SIG-M5 treated with dmso at 0.1 percent for 504 hours (cell line): ENCODE data around the gene TRHDE.

Experiments used
- DNase-seq: peaks from one replicate; lab custom pipeline; 2025; ENCODE audit not compliant: unreplicated experiment; lab: John Stamatoyannopoulos, UW

Gene TRHDE

DNA sequence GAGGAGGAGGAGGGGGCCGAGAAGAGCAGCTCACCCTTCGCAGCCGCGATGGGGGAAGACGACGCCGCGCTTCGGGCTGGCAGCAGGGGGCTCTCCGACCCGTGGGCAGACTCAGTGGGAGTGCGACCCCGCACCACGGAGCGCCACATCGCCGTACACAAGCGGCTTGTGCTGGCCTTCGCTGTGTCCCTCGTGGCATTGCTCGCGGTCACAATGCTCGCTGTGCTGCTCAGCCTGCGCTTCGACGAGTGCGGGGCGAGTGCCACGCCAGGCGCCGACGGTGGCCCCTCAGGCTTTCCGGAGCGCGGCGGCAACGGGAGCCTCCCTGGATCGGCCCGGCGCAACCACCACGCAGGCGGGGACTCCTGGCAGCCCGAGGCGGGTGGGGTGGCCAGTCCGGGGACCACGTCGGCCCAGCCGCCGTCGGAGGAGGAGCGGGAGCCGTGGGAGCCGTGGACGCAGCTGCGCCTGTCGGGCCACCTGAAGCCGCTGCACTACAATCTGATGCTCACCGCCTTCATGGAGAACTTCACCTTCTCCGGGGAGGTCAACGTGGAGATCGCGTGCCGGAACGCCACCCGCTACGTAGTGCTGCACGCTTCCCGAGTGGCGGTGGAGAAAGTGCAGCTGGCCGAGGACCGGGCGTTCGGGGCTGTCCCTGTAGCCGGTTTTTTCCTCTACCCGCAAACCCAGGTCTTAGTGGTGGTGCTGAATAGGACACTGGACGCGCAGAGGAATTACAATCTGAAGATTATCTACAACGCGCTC, 745 bp downstream of the TRHDE start:
- no peak for DNase-seq

DNA sequence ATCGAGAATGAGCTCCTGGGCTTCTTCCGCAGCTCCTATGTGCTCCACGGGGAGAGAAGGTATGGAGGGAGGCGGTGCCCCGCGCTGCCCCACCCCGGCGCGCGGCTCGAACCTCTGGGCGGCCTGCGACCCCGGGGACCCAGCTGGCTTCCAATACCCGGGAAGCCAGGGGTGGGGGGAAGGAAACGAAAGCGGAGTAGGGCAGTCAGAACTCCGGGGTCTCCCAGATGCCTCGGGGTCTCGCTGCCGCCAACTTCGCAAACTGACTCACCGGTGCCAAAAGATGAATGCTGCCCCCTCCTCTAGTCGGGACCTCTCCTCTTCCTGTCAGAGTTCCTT, 1.3 kb downstream of the TRHDE start:
- no peak for DNase-seq

DNA sequence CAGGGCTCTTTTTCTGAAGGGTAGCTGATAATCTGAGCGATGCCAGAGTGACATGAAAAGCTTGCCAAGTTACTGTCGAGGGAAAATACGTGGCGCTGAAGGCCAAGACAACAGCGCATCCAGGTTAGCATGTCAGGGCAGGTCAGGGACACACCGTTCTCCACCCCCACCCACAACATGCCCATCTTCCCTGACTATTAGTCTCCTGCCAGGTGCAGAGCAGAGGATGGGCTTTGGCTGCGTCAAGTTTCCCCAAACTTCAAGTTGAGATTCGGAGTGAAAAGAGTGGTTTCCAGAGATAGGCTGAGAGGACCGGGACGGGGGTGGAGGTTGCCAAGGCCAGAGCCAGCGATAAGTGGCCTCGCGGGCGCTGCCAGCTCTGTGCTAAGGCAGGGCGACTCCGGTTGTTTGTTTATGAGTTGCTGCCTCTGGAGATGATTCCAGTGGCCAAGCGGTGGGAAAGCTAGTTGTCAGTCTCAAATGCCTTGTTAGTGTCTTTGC, 1.7 kb downstream of the TRHDE start:
- DNase-seq, result no peak

DNA sequence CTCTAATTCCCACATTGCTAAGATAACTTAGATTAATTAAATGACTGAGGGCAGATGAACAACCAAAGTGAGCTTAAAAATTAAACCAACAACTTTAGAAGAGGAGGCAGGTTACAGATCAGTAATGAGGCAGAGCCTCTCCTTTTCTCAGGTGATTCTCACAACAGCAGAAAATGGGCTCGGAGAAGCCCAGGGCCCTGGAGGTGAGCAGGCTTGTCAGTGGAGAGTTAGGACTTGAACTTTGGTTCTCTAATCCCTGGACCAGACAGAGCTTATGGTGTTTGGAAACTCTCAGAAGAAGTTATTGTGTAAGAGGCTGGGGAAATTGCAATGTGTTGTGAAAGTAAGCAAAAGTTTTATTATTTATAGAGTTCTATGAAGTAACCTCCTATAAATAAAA, 2.8 kb downstream of the TRHDE start:
- DNase-seq, result peak; percentile 34

DNA sequence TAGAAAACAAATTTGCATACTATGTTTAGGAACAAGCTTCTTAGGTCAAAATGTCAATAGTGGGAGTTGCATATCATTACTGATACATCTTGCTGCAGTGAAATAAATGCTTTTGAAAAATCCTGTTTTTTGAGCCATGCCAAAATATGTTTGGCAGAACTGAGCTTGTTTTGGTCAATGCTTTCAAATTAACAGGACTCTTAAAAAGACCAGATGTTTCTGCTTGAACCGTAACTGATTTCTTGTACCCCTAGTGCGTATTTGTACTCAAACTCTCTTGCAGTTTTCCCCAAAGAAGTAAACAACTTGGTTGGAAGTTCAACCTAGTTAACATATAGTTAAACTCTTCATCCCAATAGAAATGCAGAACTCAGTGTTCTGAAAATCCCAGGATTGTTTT, 3.4 kb downstream of the TRHDE start:
- no peak for DNase-seq

DNA sequence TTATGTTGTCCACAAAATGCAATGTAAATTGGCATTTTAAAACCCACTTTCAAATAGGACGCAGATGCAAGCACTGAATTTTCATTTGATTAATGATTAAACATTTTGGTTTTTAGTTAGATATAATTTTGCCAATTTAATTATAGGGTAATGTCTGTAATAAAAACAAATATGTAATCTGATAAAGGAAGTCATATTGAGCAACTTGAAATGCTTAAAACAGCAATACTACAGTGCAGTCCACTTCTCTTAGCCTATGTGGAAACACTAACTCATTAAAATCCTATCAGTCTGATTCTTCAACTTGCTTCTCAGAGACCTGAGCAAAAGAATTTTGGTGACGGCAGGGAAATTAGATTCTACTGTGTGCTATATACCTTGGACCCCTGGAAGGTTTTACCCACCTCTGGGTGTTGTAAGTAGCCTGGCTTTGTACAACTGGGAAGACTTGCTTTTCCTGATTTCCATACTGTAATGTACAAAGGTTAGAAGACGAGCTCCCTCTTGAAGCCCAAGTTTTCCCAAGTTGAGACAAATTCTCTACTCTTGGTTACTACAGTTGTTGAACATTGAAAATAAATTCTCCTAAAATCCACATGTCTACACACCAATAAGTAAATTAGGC, 4.1 kb downstream of the TRHDE start:
- DNase-seq, result no peak

DNA sequence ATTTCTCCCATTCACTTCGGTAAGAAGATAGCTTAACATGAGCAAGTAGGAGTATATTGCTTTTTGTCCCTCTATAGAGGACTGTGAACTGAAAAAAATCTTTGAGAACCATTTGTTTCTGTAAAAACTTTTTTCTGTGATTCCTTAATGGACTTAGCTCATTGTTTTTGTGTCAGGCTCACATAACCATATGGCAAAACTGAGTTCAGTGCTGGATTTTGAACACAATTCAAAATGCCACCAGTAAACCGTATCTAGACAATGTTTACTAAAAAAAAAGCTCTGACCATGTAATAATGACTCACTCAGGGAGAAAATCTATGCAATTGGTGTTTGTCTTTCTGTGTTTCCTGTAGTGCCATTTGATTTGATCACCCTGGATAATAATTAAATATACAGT, 5.2 kb downstream of the TRHDE start:
- DNase-seq, result no peak

DNA sequence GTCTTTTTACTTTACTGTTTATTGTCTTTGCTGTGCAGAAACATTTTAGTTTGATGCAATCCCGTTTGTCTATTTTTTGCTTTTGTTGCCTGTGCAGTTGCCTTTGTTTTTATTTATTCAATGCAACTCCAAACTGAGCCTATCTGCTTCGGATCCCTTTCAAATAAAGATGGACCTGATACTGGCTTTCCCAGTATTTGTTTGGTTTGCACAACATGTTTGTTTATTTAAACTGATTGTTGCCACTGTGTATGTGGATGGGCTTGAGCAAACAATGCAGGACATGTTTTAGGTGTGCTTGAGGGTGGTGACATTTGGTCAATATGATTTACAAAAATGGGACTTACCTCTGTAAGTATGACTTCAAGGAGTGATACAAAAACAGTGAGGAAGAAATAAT, 6.7 kb downstream of the TRHDE start:
- no peak for DNase-seq

DNA sequence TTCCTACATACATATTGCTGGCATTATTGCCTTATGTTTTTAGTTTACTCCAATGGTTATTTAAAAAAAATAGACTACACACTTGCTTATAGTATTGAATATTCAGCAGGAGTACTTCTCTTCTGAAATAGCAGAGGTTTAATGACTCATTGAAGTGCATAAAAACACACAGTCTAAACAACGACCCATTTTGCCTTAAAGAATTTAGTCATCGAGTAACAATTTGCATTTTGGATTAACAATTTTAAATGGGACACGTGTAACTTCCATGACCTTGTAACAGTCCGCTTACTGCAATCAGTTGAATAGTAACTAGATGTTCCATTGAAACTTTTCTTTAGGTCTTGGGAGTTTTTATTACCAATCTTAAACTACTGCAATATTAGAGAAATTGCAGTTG, 9.0 kb downstream of the TRHDE start:
- no peak for DNase-seq

DNA sequence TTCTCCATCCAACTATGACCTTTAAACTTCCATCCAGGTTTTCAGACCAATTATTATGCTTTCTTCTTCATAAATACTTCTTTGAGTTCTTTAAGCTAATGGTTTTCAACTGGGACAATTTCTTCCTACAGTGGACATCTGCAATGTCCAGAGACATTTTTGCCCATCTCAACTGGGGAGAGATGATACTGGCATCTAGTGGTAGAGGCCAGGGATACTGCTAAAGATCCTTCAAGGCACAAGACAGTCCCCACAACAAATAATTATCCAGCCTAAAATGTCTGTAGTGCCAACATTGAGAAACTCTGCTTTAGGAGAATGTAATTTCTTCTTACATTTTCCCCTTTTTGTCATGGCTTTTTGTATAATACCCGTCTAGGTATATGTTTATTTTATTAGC, 10.6 kb downstream of the TRHDE start:
- no peak for DNase-seq

DNA sequence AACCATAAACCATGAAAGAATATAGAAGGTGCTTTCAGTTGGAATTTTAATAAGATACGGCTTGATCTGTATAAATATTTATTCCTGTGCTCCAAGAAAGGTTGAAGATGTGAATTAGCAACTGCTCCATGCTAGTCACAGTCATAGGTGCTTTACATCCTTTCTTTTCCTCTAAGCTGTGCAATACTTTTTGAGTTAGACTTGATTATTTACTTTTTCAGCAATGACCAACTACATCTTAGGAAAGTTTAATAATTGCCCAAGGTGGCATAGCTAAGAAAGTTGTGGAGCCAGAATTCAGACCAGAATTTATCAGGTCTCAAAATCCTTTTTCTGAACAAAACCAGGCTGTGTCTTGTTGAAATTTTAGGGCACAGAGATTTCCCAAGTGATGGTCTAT, 13.7 kb downstream of the TRHDE start:
- no peak for DNase-seq

DNA sequence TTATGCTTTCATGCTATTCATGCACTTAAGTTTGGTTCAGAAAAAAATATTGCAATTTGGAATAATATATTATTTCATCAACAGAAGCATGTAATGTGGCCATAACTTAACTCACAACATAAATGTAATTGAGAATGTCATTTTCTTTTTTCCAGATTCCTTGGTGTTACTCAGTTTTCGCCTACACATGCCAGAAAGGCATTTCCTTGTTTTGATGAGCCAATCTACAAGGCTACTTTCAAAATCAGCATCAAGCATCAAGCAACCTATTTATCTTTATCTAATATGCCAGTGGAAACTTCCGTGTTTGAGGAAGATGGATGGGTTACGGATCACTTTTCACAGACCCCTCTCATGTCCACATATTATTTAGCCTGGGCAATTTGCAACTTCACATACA, 14.4 kb downstream of the TRHDE start:
- no peak for DNase-seq

DNA sequence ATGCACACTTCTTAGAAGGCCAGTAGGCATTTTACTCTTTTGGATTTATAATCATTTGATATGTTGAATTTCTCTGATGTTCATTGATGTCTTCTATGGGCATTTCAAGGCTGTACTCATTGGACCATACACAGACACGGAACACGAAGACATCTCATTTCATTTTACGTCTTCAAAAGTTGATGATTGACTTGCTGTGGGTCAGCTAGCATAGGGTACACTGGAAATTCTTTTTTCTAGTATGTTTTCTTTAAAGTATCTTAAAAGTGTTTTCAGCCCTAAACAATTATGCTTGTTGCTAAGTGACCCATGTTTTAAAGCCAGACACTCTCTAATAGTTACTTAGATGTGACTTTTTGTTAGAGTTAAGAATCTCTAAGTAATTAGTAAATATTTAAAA, 16.3 kb downstream of the TRHDE start:
- no peak for DNase-seq

DNA sequence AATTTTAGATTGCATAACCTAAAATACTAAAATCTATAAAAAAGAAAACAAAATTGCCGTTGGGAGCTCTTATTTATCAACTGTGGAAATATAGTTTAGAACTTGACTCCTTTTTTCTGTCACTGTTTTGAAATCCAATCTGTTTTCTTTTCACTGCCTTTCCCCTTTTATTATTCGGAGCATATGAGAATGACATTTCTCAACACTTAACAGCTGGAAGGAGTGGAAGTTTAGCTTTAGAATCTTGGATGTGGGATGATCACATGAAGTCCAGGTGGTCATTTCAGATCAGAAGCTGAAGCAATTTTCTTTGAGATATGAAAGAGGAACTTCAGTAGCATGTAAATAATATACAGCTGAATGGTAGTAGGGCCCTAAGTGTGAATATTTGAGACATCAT, 16.7 kb downstream of the TRHDE start:
- DNase-seq, result no peak

DNA sequence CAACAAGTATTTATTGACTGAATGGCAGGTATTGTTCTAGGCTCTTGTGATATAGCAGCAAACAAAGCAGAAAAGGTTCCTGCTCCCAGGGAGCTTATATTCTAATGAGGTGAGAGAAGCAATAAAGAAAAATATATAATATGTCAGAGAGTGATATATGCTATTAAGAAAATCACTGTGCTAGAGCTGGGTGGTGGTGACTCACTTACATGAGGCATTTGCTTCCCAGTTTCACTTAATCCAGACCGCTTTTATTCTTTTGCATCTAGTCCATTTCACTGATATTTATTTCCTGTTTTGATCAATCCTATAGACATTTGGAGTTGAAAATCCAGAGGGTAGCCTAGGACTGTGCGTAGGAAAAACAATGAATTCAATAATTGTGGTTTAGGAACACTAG, 17.5 kb downstream of the TRHDE start:
- DNase-seq, result no peak

DNA sequence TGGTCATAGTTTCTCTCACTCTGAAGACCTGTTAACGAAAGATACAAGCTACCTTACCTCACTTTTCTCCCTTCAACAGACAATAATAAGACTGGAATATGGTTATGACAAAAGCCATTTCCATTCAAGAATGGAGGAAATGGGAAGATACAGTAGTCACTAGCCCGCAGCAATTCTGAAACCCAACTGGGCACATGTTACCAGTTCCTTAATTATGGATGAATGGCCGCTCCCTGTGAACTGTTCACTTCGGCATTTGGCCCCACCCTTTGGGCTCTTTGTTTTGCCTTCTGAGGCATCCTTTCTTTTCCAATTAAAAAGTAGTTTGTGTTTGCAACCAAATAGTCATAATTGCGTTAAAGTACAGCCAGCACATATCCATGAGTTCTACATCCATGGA, 19.0 kb downstream of the TRHDE start:
- DNase-seq, result no peak

DNA sequence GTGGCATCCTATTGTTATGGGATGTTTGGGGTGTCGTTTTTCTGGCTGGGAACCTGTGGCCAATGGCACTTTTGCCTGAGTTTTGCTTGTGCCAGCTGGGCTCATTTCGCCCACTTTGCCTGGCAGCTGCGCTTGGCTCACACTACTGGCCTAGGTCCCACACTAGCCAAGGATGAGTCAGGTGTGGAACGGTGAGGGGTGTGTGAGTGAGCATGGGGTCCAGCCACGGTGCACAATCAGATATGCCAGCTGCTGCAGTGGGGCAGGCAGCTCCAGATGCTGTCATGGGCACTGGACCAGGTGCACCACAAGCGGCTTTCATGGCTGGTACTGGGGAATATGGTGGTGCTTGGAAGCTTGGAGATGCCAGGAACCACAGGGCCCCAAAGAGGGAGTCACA, 21.5 kb downstream of the TRHDE start:
- DNase-seq, result no peak

DNA sequence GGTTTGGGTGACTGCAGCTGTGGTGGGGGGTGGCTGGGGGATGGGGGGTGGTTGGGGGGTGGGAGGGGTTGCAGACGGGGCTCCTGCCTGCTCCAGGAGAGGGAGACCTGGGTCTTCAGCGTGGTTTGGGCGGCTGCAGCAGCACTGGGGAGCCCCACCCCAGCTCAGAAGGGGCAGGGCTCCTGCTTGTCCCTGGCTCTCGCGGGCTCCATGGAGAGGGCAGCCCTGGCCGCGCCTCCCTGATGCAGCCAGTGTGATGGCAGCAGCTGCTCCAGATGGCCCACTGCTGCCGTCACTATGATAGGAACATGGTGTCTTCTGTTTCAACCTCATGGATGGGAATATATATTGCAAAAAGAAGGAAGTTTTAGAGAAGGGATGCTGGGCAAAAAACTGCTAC, 22.9 kb downstream of the TRHDE start:
- no peak for DNase-seq

DNA sequence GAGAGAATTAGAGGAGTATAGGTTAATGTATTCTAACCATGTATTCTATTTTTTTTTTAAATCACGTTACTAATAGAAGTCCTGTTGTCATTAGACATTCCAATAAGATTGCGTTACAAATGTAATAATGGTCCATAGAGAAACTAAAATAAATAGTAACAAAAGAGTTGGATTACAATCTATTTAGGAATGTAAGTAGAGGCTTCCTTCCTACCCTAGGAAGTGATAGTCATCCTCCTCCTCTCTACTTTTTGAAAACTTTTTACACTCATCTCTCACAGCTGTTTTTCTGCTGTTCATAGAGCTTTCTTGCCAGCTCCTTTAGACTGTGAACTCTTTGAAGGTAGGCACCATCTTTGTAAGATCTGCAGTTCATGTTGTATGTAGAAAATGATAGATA, 23.6 kb downstream of the TRHDE start:
- no peak for DNase-seq

DNA sequence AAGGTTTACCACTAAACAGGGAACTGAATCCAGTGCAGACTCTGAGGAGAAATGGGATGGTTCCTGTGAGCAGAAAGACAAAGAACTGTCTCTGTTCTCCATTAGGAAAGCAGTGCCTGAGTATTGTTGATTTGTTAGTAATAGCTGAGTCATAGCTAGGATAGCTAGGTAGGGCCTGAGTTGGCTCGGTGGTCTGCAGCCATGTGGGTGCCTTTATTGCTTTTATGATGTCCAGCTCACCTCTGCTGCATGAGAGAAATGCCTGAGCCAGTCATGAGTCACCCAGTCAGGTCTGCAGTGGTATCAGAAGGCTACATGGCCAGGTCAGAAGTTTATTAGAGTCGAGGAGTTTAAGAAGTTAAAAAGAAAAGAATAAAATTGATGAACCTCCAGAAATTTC, 24.2 kb downstream of the TRHDE start:
- no peak for DNase-seq

DNA sequence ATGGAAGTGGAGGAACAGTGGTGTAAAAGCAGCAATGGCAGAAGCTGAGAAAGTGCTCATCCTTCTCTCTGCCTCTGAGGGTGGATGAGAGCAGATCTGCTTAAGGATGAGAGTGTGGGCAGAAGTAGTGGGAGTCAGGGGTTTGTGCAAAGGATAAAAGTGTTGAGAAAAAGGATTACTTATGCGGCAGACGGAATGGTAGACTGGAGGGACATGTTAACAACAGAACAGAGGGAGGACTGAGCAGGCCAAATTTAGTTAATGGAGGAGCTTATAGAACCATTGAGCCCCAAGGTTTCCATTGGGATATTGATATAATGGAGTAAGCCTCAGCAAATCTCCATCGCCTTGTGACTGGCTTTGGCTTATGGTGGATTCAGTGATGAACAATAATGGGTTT, 25.5 kb downstream of the TRHDE start:
- DNase-seq, result no peak

DNA sequence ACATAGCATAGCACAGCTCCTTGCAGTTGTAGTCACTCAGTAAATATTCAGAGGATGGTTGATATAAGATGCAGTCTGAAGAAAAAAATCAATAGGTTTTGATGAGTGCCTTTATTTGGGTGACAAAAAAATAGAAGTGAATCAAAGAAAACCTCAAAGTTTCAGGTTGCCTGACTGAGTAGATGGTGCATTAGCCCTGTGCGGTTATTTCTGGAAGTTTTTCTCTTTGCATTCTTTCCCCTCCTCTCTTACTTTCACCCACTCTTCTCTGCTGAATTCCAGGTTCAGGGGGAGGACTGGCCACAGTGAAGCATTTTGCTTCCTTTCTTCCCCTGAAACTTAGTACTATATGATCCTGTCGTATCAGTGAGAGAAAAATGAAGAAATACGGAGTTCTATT, 28.6 kb downstream of the TRHDE start:
- DNase-seq, result no peak

DNA sequence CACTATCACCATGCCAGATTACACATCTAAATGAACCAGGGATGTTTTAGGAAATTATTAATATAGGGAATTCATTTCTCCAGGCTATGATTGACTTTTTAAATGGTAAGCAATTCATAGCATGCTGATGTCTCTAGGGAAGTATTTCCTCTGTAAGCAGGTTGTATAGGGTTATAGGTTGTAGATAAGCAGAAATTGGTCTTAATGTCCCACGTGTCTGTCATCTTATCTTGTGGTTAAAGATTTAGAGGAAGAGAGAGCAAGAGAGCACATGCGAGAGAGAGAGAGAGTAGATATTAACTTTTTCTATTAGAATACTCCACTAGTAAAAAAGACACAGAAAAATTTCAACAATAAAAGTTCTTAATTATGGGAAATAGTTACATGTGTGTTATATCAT, 32.6 kb downstream of the TRHDE start:
- no peak for DNase-seq
